PFSK-1 (cell line): Measurements from ENCODE around the gene ULK4.

Experiments
- POLR2AphosphoS5 ChIP-seq: IDR thresholded peaks from 2 replicates; pipeline ENCODE4 v1.6.1; 2012; ENCODE audit warnings: low read depth, mild to moderate bottlenecking, control low read depth, low read length, moderate library complexity
- TF ChIP-seq, protein P1 (sequence below), 2 experiments: IDR thresholded peaks; 2 replicates each; pipeline versions ENCODE4 v1.6.1 to v1.8.0; 2011 to 2012; ENCODE audit warnings: low read depth in 2 of 2, low read length in 2 of 2, control low read depth in 1 of 2, inconsistent platforms in 1 of 2, mild to moderate bottlenecking in 1 of 2, moderate library complexity in 1 of 2; ENCODE audit not compliant: insufficient read depth in 1 of 2

DNA sequence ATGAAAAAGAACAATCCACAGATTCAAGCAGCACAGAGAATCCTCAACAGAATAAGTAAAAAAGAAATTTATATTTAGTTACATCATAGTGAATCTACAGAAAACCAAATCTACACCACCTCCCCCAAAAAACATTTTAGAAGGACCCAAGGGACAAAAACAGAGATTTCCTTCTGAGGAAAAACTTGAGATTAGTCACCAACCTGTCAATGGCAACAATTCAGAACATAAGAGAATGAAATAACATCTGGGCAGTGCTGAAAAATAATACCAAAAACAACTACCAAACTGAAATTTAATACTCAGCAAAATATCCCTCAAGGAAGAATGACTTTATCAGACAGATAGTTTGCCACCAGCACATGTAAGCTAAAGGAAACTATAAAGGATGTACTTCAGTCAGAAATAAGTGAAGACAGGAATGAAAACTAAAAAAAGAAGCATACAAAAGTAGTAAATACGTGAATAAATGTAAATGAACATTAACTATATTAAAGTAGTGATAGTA, 260.7 kb downstream of the ULK4 start:
- TF ChIP-seq, protein P1, sequence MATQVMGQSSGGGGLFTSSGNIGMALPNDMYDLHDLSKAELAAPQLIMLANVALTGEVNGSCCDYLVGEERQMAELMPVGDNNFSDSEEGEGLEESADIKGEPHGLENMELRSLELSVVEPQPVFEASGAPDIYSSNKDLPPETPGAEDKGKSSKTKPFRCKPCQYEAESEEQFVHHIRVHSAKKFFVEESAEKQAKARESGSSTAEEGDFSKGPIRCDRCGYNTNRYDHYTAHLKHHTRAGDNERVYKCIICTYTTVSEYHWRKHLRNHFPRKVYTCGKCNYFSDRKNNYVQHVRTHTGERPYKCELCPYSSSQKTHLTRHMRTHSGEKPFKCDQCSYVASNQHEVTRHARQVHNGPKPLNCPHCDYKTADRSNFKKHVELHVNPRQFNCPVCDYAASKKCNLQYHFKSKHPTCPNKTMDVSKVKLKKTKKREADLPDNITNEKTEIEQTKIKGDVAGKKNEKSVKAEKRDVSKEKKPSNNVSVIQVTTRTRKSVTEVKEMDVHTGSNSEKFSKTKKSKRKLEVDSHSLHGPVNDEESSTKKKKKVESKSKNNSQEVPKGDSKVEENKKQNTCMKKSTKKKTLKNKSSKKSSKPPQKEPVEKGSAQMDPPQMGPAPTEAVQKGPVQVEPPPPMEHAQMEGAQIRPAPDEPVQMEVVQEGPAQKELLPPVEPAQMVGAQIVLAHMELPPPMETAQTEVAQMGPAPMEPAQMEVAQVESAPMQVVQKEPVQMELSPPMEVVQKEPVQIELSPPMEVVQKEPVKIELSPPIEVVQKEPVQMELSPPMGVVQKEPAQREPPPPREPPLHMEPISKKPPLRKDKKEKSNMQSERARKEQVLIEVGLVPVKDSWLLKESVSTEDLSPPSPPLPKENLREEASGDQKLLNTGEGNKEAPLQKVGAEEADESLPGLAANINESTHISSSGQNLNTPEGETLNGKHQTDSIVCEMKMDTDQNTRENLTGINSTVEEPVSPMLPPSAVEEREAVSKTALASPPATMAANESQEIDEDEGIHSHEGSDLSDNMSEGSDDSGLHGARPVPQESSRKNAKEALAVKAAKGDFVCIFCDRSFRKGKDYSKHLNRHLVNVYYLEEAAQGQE (IDR thresholded peaks at IDR 0.05; ENCODE audit: insufficient read depth in 1 of 2, low read depth in 2 of 2, low read length in 2 of 2), result no peak
- no peak for TF ChIP-seq POLR2AphosphoS5
